HepG2 (cell line): ENCODE measurements around the gene NDUFAF8. TPM values are rescaled to one million over a fixed set of nuclear protein-coding genes. Genes with fewer than 3 reads are reported as not detected.
A peak's percentile ranks its signal among the peaks of the same experiment; 100 is the strongest.

Experiments used
- ARNT ChIP-seq: fragments of 450-650 bp; IDR thresholded peaks from 2 replicates; pipeline ENCODE4 v1.6.1; 2017
- EP300 ChIP-seq, 3 experiments: sonication (generic) in 1 of 3; formaldehyde crosslinking in 1 of 3; IDR thresholded peaks; 2 replicates each; pipeline versions ENCODE4 v1.5.1 to v1.6.1; 2011 to 2020; ENCODE audit warnings: low read depth in 2 of 3, low read length in 2 of 3, borderline replicate concordance in 1 of 3, improper control_type of control experiment in 1 of 3, mild to moderate bottlenecking in 1 of 3, missing genetic modification reagents in 1 of 3, moderate library complexity in 1 of 3
- IRF1 ChIP-seq: sonication (generic); formaldehyde crosslinking; IDR thresholded peaks from 2 replicates; pipeline ENCODE4 v1.4.0; 2020; ENCODE audit warnings: low read depth, mild to moderate bottlenecking, missing genetic modification reagents
- KLF12 ChIP-seq: sonication (generic); formaldehyde crosslinking; IDR thresholded peaks from 2 replicates; pipeline ENCODE4 v1.4.0; 2020; ENCODE audit warnings: missing genetic modification reagents, borderline replicate concordance
- LCORL ChIP-seq, 2 experiments: fragments of 450-650 bp in 1 of 2; sonication (generic) in 1 of 2; formaldehyde crosslinking in 1 of 2; IDR thresholded peaks; 2 replicates each; pipeline versions ENCODE4 v1.5.0 to v1.6.1; 2017 to 2020; ENCODE audit warnings: antibody characterized with exemption in 1 of 2, missing genetic modification reagents in 1 of 2
- PTBP1 ChIP-seq: fragments of 200-400 bp; formaldehyde crosslinking; IDR thresholded peaks from 2 replicates; pipeline ENCODE4 v1.6.1; 2018; ENCODE audit warnings: low read length, low read depth; ENCODE audit not compliant: poor library complexity, severe bottlenecking
- RAD51 ChIP-seq: fragments of 450-650 bp; IDR thresholded peaks from 2 replicates; pipeline ENCODE4 v1.6.1; 2016; ENCODE audit warnings: borderline replicate concordance
- SMC3 ChIP-seq: IDR thresholded peaks from 2 replicates; pipeline ENCODE4 v1.6.1; 2011; ENCODE audit warnings: low read length, improper control_type of control experiment
- STAG1 ChIP-seq: sonication (generic); formaldehyde crosslinking; IDR thresholded peaks from 2 replicates; pipeline ENCODE4 v1.4.0; 2020; ENCODE audit warnings: missing genetic modification reagents
- YEATS2 ChIP-seq: sonication (generic); formaldehyde crosslinking; IDR thresholded peaks from 2 replicates; pipeline ENCODE4 v1.4.0; 2020; ENCODE audit warnings: missing genetic modification reagents, borderline replicate concordance
- ZC3H4 ChIP-seq: sonication (generic); formaldehyde crosslinking; IDR thresholded peaks from 2 replicates; pipeline ENCODE4 v1.4.0; 2020; ENCODE audit warnings: missing genetic modification reagents, borderline replicate concordance
- ZMAT3 ChIP-seq: sonication (generic); formaldehyde crosslinking; conservative IDR thresholded peaks from 2 replicates; pipeline ENCODE4 v1.7.0; 2021; ENCODE audit warnings: missing genetic modification reagents
- ZNF205 ChIP-seq: IDR thresholded peaks from 2 replicates; pipeline ENCODE4 v1.6.1; 2018; ENCODE audit warnings: missing biosample characterization, missing genetic modification reagents
- ZNF501 ChIP-seq: sonication (generic); formaldehyde crosslinking; IDR thresholded peaks from 2 replicates; pipeline ENCODE4 v1.5.1; 2020; ENCODE audit warnings: mild to moderate bottlenecking, moderate library complexity, missing genetic modification reagents
- ZNF619 ChIP-seq: sonication (generic); formaldehyde crosslinking; IDR thresholded peaks from 2 replicates; pipeline ENCODE4 v1.4.0; 2020; ENCODE audit warnings: mild to moderate bottlenecking, missing genetic modification reagents
- ZNF672 ChIP-seq: sonication (generic); formaldehyde crosslinking; IDR thresholded peaks from 2 replicates; pipeline ENCODE4 v1.8.1; 2022; ENCODE audit warnings: missing genetic modification reagents
- ZNF724P ChIP-seq: sonication (generic); formaldehyde crosslinking; IDR thresholded peaks from 2 replicates; pipeline ENCODE4 v1.8.0; 2022; ENCODE audit warnings: missing genetic modification reagents, borderline replicate concordance
- polyA plus RNA-seq, 8 experiments: library from polyadenylated mRNA; depleted of rRNA in 3 of 8; stranded (reverse) in 7 of 8; unstranded in 1 of 8; fragments of >200 nt; fragmentation: Illumina TruSeq in 4 of 8; extraction: Trizol in 4 of 8; gene quantifications; 2 replicates each; pipeline versions ENCODE4 v1.2.1 to v1.2.3, GENCODE V29; 2011 to 2016; ENCODE audit warnings: low read depth in 4 of 8, missing spikeins in 1 of 8, mixed read lengths in 1 of 8; ENCODE audit not compliant: insufficient read depth in 1 of 8
- total RNA-seq, 5 experiments: library from RNA; depleted of rRNA; stranded (reverse); fragments of >200 nt; fragmentation: Illumina TruSeq; extraction: Trizol; gene quantifications; 2 replicates each; pipeline ENCODE4 v1.2.3, GENCODE V29; 2016; ENCODE audit warnings: low read depth in 1 of 5
- TF ChIP-seq, protein P1 (sequence below): sonication (generic); formaldehyde crosslinking; IDR thresholded peaks from 2 replicates; pipeline ENCODE4 v1.4.0; 2020; ENCODE audit warnings: missing genetic modification reagents
- TF ChIP-seq, protein P2 (sequence below): sonication (generic); formaldehyde crosslinking; IDR thresholded peaks from 2 replicates; pipeline ENCODE4 v1.9.0; 2021; ENCODE audit warnings: missing genetic modification reagents, mild to moderate bottlenecking, borderline replicate concordance
- TF ChIP-seq, protein P3 (sequence below): sonication (generic); formaldehyde crosslinking; IDR thresholded peaks from 2 replicates; pipeline ENCODE4 v1.8.0; 2022; ENCODE audit warnings: missing genetic modification reagents, mild to moderate bottlenecking, borderline replicate concordance
- TF ChIP-seq, protein P4 (sequence below): sonication (generic); formaldehyde crosslinking; IDR thresholded peaks from 2 replicates; pipeline ENCODE4 v1.8.0; 2022; ENCODE audit warnings: mild to moderate bottlenecking, missing genetic modification reagents, moderate library complexity

NDUFAF8 gene
- total and polyA plus RNA-seq, 2 of the 13 experiments (the other 11 are each of a cell fraction or from before 2014, with no cell fraction given), result 75.6 to 233 TPM

DNA sequence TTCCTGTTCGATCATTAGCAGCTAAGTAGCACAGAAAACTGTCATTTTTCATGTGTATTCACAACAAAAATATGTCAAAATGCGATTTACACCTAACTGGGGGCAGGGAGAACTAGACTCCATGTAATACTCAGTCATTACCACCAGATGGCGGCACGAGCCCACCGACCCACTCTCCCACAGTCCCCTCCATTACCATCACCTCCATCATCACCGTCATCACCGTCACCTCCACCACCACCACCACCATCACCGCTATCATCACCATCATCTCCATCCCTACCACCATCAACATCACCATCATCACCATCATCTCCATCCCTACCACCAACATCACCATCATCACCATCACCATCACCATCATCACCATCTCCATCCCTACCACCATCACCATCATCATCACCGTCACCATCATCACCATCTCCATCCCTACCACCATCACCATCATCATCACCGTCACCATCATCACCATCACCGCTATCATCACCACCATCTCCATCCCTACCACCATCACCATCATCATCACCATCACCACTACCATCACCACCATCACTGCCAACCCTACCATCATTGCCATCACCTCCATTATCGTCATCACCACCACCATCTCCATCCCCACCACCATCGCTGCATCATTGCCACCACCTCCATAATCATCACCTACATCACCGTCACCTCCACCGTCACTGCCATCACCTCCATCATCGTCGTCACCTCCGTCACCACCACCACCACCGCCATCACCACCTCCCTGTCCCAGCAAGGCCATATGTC is 14.4 kb downstream of the NDUFAF8 start (continued):
- TF ChIP-seq, protein P1, sequence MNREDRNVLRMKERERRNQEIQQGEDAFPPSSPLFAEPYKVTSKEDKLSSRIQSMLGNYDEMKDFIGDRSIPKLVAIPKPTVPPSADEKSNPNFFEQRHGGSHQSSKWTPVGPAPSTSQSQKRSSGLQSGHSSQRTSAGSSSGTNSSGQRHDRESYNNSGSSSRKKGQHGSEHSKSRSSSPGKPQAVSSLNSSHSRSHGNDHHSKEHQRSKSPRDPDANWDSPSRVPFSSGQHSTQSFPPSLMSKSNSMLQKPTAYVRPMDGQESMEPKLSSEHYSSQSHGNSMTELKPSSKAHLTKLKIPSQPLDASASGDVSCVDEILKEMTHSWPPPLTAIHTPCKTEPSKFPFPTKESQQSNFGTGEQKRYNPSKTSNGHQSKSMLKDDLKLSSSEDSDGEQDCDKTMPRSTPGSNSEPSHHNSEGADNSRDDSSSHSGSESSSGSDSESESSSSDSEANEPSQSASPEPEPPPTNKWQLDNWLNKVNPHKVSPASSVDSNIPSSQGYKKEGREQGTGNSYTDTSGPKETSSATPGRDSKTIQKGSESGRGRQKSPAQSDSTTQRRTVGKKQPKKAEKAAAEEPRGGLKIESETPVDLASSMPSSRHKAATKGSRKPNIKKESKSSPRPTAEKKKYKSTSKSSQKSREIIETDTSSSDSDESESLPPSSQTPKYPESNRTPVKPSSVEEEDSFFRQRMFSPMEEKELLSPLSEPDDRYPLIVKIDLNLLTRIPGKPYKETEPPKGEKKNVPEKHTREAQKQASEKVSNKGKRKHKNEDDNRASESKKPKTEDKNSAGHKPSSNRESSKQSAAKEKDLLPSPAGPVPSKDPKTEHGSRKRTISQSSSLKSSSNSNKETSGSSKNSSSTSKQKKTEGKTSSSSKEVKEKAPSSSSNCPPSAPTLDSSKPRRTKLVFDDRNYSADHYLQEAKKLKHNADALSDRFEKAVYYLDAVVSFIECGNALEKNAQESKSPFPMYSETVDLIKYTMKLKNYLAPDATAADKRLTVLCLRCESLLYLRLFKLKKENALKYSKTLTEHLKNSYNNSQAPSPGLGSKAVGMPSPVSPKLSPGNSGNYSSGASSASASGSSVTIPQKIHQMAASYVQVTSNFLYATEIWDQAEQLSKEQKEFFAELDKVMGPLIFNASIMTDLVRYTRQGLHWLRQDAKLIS (CRISPR knock-in tag), result no peak
- TF ChIP-seq, protein P2, sequence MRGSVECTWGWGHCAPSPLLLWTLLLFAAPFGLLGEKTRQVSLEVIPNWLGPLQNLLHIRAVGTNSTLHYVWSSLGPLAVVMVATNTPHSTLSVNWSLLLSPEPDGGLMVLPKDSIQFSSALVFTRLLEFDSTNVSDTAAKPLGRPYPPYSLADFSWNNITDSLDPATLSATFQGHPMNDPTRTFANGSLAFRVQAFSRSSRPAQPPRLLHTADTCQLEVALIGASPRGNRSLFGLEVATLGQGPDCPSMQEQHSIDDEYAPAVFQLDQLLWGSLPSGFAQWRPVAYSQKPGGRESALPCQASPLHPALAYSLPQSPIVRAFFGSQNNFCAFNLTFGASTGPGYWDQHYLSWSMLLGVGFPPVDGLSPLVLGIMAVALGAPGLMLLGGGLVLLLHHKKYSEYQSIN (CRISPR knock-in tag), result 0 out of 2 replicates have a peak, but pooled peaks have one; percentile 64
- TF ChIP-seq SMC3 (peak; percentile 92), KLF12 (CRISPR knock-in tag) (no peak), ZC3H4 (CRISPR knock-in tag) (no peak), ZNF619 (CRISPR knock-in tag) (peak; percentile 70; the same call in 1 of the 2 replicates), ZNF205 (CRISPR knock-in tag) (no peak), PTBP1 (no peak), IRF1 (CRISPR knock-in tag) (no peak), RAD51 (peak; percentile 29; the same call in 1 of the 2 replicates), LCORL (IDR thresholded peaks at IDR 0.05) (peak; percentile 24; the same call in 1 of the 2 replicates), LCORL (CRISPR knock-in tag; IDR thresholded peaks at IDR 0.05) (no peak), YEATS2 (CRISPR knock-in tag) (no peak), ZNF501 (CRISPR knock-in tag) (no peak), ARNT (no peak), STAG1 (CRISPR knock-in tag) (peak; percentile 97), EP300 (IDR thresholded peaks at IDR 0.05; ENCODE audit: low read depth in 2 of 2, low read length in 2 of 2) (no peak), EP300 (CRISPR knock-in tag; IDR thresholded peaks at IDR 0.05; ENCODE audit: borderline replicate concordance) (no peak), ZNF724P (CRISPR knock-in tag) (no peak), ZNF672 (CRISPR knock-in tag) (0 out of 2 replicates have a peak, but pooled peaks have one; percentile 44), ZMAT3 (CRISPR knock-in tag) (no peak)
- TF ChIP-seq, protein P3, sequence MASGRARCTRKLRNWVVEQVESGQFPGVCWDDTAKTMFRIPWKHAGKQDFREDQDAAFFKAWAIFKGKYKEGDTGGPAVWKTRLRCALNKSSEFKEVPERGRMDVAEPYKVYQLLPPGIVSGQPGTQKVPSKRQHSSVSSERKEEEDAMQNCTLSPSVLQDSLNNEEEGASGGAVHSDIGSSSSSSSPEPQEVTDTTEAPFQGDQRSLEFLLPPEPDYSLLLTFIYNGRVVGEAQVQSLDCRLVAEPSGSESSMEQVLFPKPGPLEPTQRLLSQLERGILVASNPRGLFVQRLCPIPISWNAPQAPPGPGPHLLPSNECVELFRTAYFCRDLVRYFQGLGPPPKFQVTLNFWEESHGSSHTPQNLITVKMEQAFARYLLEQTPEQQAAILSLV (CRISPR knock-in tag), result peak; percentile 50; the same call in 1 of the 2 replicates
- TF ChIP-seq, protein P4, sequence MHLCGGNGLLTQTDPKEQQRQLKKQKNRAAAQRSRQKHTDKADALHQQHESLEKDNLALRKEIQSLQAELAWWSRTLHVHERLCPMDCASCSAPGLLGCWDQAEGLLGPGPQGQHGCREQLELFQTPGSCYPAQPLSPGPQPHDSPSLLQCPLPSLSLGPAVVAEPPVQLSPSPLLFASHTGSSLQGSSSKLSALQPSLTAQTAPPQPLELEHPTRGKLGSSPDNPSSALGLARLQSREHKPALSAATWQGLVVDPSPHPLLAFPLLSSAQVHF (CRISPR knock-in tag), result 0 out of 2 replicates have a peak, but pooled peaks have one; percentile 26
